ENCODE results near the gene DDX20.

- TF ChIP-seq POLR2A (IDR thresholded peaks at IDR 0.05; ENCODE audit: low read length) (no peak), GATA1 (IDR thresholded peaks at IDR 0.05; ENCODE audit: low read depth, low read length) (no peak)
These were observed 20.8 kb upstream of the DDX20 start for GRCh38 chr1:111734856-111735255.

Measured in erythroblast (primary cell).